Stimulated activated CD8-positive, alpha-beta memory T cell treated with anti-CD3 and anti-CD28 coated beads, Interleukin-4, amount 100 ng/mL, for 1 hour (primary cell): ENCODE measurements around the gene CYFIP2.
A peak's percentile ranks its signal among the peaks of the same experiment; 100 is the strongest.
"Not testable (repeated sequence)": the region's sequence is repeated elsewhere in the genome, so short reads cannot be mapped to it uniquely, and the experiment has no call there.

Source experiments
- DNase-seq, 2 donors: peaks; one replicate each; pipeline ENCODE4 v3.0.0-alpha.2; 2020; ENCODE audit warnings: low read depth in 2 of 2, low spot score in 1 of 2

CYFIP2 gene

GRCh38 chr5:157387041-157387563 is 121.2 kb downstream of the CYFIP2 start:
- no peak for DNase-seq

GRCh38 chr5:157387683-157388093 is 121.8 kb downstream of the CYFIP2 start:
- no peak for DNase-seq

- DNase-seq: no peak
Observed at GRCh38 chr5:157388111-157388710, 122.3 kb downstream of the CYFIP2 start.

- DNase-seq: no peak
Observed at GRCh38 chr5:157389103-157389502, 123.2 kb downstream of the CYFIP2 start.

- DNase-seq: no peak
Observed at GRCh38 chr5:157390133-157390532, 124.2 kb downstream of the CYFIP2 start.

- peak; percentile 9 to 15 for DNase-seq
Observed at GRCh38 chr5:157390551-157391297, 124.8 kb downstream of the CYFIP2 start.

GRCh38 chr5:157398305-157398704 is 132.4 kb downstream of the CYFIP2 start:
- DNase-seq: no peak

GRCh38 chr5:157400741-157401495 is 135.0 kb downstream of the CYFIP2 start:
- no peak for DNase-seq

GRCh38 chr5:157415838-157416237 is 149.9 kb downstream of the CYFIP2 start:
- DNase-seq: no peak

- DNase-seq: not testable (repeated sequence)
Observed at GRCh38 chr5:157419521-157419920, 153.6 kb downstream of the CYFIP2 start.

- DNase-seq: not testable (repeated sequence)
Observed at GRCh38 chr5:157429920-157430319, 164.0 kb downstream of the CYFIP2 start.

GRCh38 chr5:157431544-157432200 is 165.7 kb downstream of the CYFIP2 start:
- no peak for DNase-seq

- no peak for DNase-seq
Observed at GRCh38 chr5:157434096-157434495, 168.2 kb downstream of the CYFIP2 start.

GRCh38 chr5:157443041-157443549 is 177.2 kb downstream of the CYFIP2 start:
- DNase-seq: no peak

- DNase-seq: no peak
Observed at GRCh38 chr5:157444224-157444623, 178.3 kb downstream of the CYFIP2 start.
